Ovary (tissue), 3 donors: ENCODE measurements around the gene C2orf74.

ENCODE experiments used
- CTCF ChIP-seq, 3 donors: fragments of 450-650 bp in 2 of 3; fragments of 200-600 bp in 1 of 3; IDR thresholded peaks; one replicate each; pipeline versions ENCODE4 v1.5.1 to v1.8.0; 2016 to 2022; ENCODE audit warnings: antibody characterized with exemption in 3 of 3, mild to moderate bottlenecking in 1 of 3
- EP300 ChIP-seq: sonication (generic); formaldehyde crosslinking; IDR thresholded peaks from one replicate; pipeline ENCODE4 v1.6.1; 2017; ENCODE audit warnings: antibody characterized with exemption
- POLR2A ChIP-seq: fragments of 450-650 bp; IDR thresholded peaks from one replicate; pipeline ENCODE4 v1.6.1; 2017; ENCODE audit warnings: antibody characterized with exemption, mild to moderate bottlenecking, moderate library complexity
- donor health status: DM: no; HTN: no; CAD: no.

DNA sequence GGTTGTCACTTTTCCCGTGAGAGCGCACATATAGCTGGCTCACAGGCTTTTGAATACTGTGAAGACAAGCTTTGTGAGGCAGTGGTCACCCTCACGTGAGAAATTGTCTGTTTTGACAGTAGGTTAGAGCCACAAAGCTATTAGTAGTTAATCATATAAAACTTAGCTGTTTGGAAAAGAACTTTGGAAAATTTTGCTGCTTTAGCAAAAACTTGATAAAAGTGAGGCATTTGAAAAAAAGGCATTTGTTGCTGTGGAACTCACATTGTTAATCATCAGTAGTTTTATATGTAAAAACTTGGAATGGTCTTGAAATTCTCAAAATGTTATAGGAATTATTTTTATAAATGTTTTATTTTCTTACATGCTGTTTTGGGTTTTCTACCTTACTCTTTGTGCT, 22.3 kb downstream of the C2orf74 start:
- TF ChIP-seq CTCF (IDR thresholded peaks at IDR 0.05) (no peak), EP300 (no peak), POLR2A (no peak)
